GM21423 (cell line): Measurements from ENCODE around the gene ENOX2.
"Not testable (repeated sequence)": the region's sequence is repeated elsewhere in the genome, so short reads cannot be mapped to it uniquely, and the experiment has no call there.

Experiments used
- ATAC-seq: cut with Tn5 transposase; IDR thresholded peaks from one replicate; pipeline ENCODE4 v1.9.1; 2021; ENCODE audit warnings: mild to moderate bottlenecking, moderate library complexity; ENCODE audit not compliant: unreplicated experiment

ENOX2 gene

DNA sequence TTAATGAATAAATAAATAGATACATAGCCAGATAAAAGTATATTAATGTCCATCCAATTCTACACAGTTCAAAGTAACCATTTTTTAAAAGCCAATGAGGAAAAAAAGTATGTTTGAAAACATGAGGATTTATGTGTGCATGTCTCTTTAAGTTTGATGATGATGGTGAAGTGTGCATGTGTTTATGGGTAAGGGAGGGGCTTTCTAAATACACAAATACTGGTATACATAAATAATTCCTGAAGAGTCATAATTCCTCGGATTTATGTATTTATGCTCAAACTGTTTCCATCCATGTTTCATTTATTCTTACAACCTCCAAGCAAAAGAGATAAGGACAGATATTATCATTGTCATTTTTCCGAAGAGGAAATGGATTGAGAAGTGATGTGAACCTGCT lies 75.4 kb downstream of the ENOX2 start:
- ATAC-seq, result no peak

DNA sequence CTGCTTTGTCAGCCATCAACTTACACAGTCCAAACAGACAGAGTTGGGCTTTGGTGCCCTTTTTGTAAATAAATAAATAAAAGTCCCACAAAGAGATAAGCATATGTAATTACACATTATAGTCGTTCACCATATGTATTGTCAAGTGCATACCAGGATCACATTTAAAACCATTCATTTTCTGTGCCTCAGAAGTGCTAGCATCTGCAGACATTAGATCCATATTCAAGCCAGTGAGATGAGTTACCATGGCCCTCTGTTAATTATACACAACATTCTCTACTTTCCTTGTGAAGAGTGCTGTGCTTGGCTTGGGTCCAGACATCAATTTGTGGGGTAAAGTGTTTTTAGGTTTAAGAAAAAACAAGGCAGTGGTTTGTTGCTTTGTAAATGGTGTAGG lies 76.8 kb downstream of the ENOX2 start:
- ATAC-seq, result no peak

DNA sequence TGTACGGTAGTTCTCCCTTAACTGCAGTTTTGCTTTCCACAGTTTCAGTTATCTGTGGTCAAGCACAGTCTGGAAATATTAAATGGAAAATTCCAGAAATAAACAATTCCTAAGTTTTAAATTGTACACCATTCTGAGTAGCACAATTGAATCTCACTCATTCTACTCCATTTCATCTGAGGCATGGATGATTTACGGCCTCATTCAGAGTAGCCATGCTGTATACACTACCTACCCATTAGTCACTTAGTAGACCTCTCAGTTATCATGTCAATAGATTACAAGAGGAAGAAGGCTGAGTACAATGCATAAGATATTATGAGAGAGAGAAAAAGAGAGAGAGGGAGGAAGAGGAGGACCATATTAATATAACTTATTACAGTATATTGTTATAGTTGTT lies 77.5 kb downstream of the ENOX2 start:
- ATAC-seq, result no peak

DNA sequence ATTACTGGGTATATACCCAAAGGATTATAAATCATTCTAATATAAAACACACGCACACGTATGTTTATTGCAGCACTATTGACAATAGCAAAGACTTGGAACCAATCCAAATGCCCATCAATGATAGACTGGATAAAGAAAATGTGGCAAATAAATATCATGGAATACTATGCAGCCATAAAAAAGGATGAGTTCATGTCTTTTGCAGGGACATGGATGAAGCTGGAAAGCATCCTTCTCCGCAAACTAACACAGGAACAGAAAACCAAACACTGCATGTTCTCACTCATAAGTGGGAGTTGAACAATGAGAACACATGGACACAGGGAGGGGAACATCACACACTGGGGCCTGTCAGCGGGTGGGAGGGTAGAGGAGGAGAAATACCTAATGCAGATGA lies 83.6 kb downstream of the ENOX2 start:
- not testable (repeated sequence) for ATAC-seq

- ATAC-seq, result not testable (repeated sequence)
Measured at GRCh38 chrX:130813932-130814331, 89.1 kb downstream of the ENOX2 start.

GRCh38 chrX:130810561-130810960 lies 92.4 kb downstream of the ENOX2 start:
- ATAC-seq, result no peak

GRCh38 chrX:130805903-130806302 lies 97.1 kb downstream of the ENOX2 start:
- no peak for ATAC-seq

DNA sequence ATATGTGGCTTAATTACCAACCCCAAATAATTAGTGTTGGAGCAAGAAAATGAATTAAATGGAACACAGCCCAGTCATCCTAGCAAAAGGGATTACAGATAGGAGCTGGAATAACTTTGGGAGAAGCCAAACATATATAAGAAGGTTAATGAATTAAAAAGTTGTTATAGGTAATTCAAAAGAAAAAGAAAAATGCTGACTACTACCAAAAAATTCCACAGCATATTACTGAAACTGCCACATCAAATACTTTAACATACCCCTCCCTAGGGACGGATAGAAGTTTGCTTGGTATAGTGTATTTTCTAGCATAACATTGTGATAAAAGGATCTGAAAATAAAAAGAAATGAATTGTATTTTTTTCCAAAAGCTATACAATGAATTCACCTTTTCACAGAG lies 99.5 kb downstream of the ENOX2 start:
- no peak for ATAC-seq

DNA sequence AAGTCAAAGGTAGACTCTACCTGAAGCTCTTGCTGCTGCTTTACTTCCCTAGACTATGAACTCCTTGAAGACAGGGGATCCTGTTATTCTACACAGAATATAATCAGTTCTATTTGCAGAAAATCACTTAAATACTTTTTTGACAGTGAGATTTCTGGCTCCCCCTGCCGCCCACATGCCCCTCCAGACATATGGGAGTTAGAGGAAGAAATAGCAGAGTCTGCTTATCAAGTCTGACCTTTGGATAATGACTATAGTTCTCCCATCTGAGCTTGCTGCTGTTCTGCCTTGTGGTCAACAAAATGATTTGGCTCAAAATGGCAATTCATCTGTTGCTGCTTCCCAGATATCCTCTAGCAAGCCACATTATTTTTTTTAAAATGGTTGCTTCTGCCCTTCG lies 101.1 kb downstream of the ENOX2 start:
- no peak for ATAC-seq

DNA sequence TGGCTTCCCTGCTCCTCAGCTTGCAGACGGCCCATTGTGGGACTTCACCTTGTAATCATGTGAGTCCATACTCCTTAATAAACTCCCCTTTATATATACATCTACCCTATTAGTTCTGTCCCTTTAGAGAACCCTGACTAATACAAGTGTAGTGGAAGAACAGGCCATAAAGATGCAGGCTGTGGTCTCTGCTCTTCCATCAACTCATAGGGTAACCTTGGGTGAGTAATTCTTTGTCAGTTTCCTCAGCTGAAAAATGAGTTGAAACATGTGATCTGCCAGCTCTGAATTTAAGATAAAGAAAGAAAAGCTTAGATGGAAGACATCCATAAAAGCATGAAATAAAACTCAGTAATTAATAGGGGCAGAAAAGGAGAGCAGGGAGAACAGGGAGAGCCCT lies 103.6 kb downstream of the ENOX2 start:
- no peak for ATAC-seq

- no peak for ATAC-seq
Measured at GRCh38 chrX:130793975-130794374, 109.0 kb downstream of the ENOX2 start.

GRCh38 chrX:130791870-130792269 lies 111.1 kb downstream of the ENOX2 start:
- ATAC-seq, result not testable (repeated sequence)

DNA sequence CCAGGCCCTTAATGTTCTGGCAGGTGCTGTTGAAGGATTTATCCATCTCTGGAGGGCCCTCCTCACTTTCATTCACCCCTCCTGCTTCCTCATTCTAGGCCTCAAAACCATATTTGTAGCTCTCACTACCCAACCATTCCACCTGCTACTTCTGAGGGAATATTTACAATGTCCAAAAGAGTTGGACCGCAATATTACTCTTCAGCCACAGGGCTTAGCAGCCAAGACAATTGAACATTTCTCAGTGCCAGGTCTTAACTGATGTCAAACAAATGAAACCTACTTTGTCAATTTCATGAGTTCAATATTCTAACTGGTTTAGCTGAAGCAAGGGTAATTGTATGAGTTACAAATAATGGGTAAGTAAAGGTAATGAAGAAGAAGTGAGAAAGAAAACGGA lies 113.2 kb downstream of the ENOX2 start:
- ATAC-seq, result no peak

- ATAC-seq, result no peak
Measured at GRCh38 chrX:130788786-130789581, 114.0 kb downstream of the ENOX2 start.

- no peak for ATAC-seq
Measured at GRCh38 chrX:130786030-130786429, 117.0 kb downstream of the ENOX2 start.

DNA sequence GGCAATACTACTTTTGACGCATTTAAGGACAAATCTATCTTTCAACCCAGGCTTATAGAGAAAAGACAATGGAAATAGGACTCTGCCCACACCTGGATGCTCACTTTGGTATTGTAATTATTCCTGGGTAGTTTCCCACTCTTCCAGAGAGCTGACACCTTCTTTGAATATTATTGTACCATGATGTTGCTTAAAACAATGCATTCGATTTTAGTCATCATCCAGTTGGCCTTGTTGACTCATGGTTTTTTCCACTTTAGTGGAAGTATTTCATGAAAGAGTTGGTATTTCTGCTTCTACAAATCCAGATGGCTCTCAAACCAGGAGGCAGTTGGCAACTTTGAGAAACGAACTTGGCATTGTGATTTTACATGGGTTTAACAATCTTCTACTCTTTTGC lies 124.2 kb downstream of the ENOX2 start:
- ATAC-seq, result no peak

DNA sequence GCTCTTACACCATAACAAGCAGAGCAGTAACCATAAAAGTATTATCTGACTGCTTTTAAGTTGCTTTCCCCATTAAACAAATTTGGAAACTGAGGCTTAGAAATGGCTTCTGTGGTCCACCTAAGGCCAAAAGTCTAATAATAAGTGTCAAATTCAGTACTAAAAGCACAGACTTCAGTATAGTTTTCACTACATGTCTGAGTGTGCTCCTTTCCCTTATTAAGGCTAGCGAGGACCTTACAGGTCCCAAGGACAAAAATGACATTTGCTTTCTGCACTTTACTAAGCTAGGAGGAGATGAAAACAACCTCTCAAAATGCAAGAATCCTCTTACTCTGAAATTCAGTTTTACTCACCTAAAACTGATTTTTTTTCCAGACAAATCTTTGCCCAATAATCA lies 127.2 kb downstream of the ENOX2 start:
- no peak for ATAC-seq

DNA sequence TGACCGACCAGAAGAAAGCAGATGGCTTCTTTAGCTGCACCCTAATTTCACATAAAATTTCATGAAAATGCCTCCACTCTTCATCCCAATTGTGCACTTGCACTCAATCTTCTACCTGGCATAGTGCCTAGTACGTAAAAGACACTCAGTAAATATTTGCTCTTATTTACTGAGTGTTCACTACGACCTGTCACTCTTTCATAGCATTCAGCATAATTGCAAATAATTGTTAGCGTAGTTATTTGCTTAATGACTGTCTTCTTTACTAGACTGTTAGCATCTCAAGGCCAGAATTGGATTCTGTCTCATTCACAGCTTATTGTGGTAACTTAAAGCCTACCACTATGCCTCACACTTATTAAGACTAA lies 130.2 kb downstream of the ENOX2 start:
- ATAC-seq, result no peak

GRCh38 chrX:130772105-130772775 lies 130.8 kb downstream of the ENOX2 start:
- ATAC-seq, result no peak

DNA sequence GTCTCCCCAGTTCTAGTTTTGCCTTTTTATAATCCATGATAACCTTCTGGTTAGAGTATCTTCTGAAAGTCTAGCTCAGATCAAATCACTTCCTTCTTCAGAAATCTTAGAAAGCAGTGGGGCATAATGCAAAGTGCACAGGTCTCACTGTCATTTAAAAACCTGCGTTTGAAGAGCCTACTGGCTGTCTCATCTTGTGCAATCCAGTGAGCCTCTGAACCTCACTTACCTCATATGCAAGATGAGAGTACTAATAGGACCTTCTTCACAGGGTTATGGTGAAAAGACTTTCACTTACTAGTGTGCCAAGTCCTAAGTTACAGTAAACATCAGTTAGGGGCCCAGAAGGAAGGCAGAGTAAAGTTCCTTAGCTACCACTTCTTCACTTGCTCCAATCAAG lies 131.4 kb downstream of the ENOX2 start:
- ATAC-seq, result no peak

DNA sequence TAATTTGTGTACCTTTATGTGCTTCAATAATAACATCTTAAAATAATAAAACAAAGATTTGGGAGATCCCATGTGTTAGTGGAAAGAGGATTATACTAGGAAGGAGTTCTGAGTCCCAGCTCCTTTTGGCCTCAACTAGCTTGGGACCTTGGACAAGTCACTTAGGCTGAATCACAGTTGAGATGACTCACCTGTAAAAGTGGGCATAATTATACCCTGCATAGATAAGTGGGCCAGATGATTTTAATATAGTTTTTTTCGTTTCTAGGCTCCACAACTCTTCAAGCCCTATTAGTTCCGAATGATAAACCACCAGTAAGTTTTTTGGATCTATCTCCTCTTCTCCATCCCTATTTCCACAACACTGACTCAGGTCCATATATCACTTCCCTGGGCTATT lies 131.8 kb downstream of the ENOX2 start:
- ATAC-seq, result no peak

GRCh38 chrX:130770615-130771014 lies 132.4 kb downstream of the ENOX2 start:
- no peak for ATAC-seq

GRCh38 chrX:130769835-130770234 lies 133.2 kb downstream of the ENOX2 start:
- no peak for ATAC-seq
